Heart right ventricle (tissue), 16 donors: ENCODE data around the gene SLC9C1. TPM values are rescaled to one million over a fixed set of nuclear protein-coding genes. Genes with fewer than 3 reads are reported as not detected.

ENCODE experiments used
- ATAC-seq, 8 donors: fragments of 200-7000 bp; cut with Tn5 transposase; one replicate each; pipeline ENCODE4 v1.9.1; 2020; ENCODE audit warnings: mild to moderate bottlenecking in 8 of 8, moderate library complexity in 8 of 8, moderate number of reproducible peaks in 1 of 8
- DNase-seq, 2 donors: peaks; one replicate each; pipeline ENCODE4 v3.0.0-alpha.2; 2020
- H3K27ac ChIP-seq, 10 donors: fragments of 200-600 bp; sonication (generic) in 2 of 10; one replicate each; pipeline versions ENCODE4 v1.5.0 to v1.8.0; 2020 to 2022; ENCODE audit warnings: mild to moderate bottlenecking in 3 of 10
- H3K27me3 ChIP-seq, 7 donors: fragments of 200-600 bp; one replicate each; pipeline ENCODE4 v1.8.0; 2021 to 2022; ENCODE audit warnings: mild to moderate bottlenecking in 2 of 7
- H3K36me3 ChIP-seq, 9 donors: fragments of 200-600 bp; sonication (generic) in 1 of 9; one replicate each; pipeline versions ENCODE4 v1.5.0 to v1.8.0; 2020 to 2022; ENCODE audit warnings: mild to moderate bottlenecking in 2 of 9
- H3K4me1 ChIP-seq, 9 donors: fragments of 200-600 bp; sonication (generic) in 1 of 9; one replicate each; pipeline versions ENCODE4 v1.5.0 to v1.8.0; 2020 to 2022; ENCODE audit warnings: mild to moderate bottlenecking in 4 of 9
- H3K4me3 ChIP-seq, 10 donors: fragments of 200-600 bp; sonication (generic) in 2 of 10; one replicate each; pipeline versions ENCODE4 v1.5.0 to v1.8.0; 2020 to 2022; ENCODE audit warnings: mild to moderate bottlenecking in 7 of 10, moderate library complexity in 2 of 10
- H3K9me3 ChIP-seq, 11 donors: fragments of 200-600 bp in 10 of 11; sonication (generic) in 2 of 11; one replicate each; pipeline versions ENCODE4 v1.5.0 to v1.8.0; 2013 to 2022; ENCODE audit warnings: mild to moderate bottlenecking in 2 of 11, control low read depth in 1 of 11, moderate library complexity in 1 of 11
- CTCF ChIP-seq, 9 donors: fragments of 200-600 bp; sonication (generic) in 2 of 9; IDR thresholded peaks; one replicate each; pipeline versions ENCODE4 v1.5.0 to v1.8.0; 2021 to 2022; ENCODE audit warnings: antibody characterized with exemption in 9 of 9, mild to moderate bottlenecking in 5 of 9, moderate library complexity in 1 of 9
- WGBS, 2 donors: extraction: QIAGEN DNeasy Blood & Tissue Kit; methylation state at CpG; one replicate each; pipeline ENCODE4 v1.1.7; 2013; ENCODE audit warnings: inconsistent platforms in 1 of 2; 5-methylcytosine and 5-hydroxymethylcytosine counted together
- intact Hi-C, 10 donors: fragments of 100-400 bp; cut with DNase I; formaldehyde crosslinking; loops; one replicate each; pipeline versions ENCODE4 v1.11.1 to v1.14.2; 2022
- polyA plus RNA-seq, 2 donors: library from polyadenylated mRNA; stranded (reverse); fragments of 200-250 nt; gene quantifications; one replicate each; pipeline ENCODE4 v1.2.3, GENCODE V29; 2013
- total RNA-seq, 10 donors: library from RNA; stranded (reverse); fragmentation: NEBNext Ultra II Directional in 3 of 10; extraction: Animal tissue kit (Norgen Biotek cat#: 25700) in 3 of 10; gene quantifications; one replicate each; pipeline versions ENCODE4 v1.2.1 to v1.2.4, GENCODE V29; 2021 to 2023
- donor health status: Arrhythmogenic right ventricular cardiomyopathy.
- donor health status: ischemic (EF 13 %, LVEDD 7.1; RV severe dilation, severe dysfunction).
- donor health status: healthy with polysubstance abuse.
- donor health status: DM: no; HTN: yes; CAD: no.
- donor health status: DM: no; HTN: no; CAD: no.
- donor health status: ischemic (EF 25% LVEDD 6.9; RV normal size, moderate dysfunction).
- donor health status: ischemic (EF 25% LVEDD 5.7; RV mildly dilated, moderate dysfunction).
- donor health status: healthy.
- donor health status: DM: yes; HTN: yes; CAD: no.
- donor health status: Ischemic cardiomyopathy.
- donor health status: ischemic (EF 35%, LVEDD 5.7; RV mildly dilated, moderate dysfunction).
- donor health status: nonischemic (EF 11% LVEDD 7.7; RV severe dilation, severe dysfunction).
- donor health status: DM: yes; HTN: yes; CAD: no.
- donor health status: PGD.
- donor health status: ischemic (EF 29% LVEDD 5.4; RV normal size, mild dysfunction).
- donor health status: nonischemic (EF 23%, LVEDD 6.1; RV moderate dilation, normal function).

SLC9C1 gene
- total and polyA plus RNA-seq, 12 donors, result 0.10 to 2.2 (median 1.5) TPM

- H3K27me3 ChIP-seq, result no peaks in the 10 kb centered on the region
- ATAC-seq, result no peak
Measured at GRCh38 chr3:112314649-112315048, 20.6 kb upstream of the SLC9C1 start.

GRCh38 chr3:112308151-112308911 is 14.3 kb upstream of the SLC9C1 start:
- Histone ChIP-seq H3K4me3 (no peak overlapping the region), H3K9me3 (no peaks in the 10 kb centered on the region), H3K4me1 (peaks cover 0 to 29% (median 13%) of the 10 kb centered on the region in 9 donors), H3K36me3 (no peaks in the 10 kb centered on the region), H3K27me3 (no peaks in the 10 kb centered on the region), H3K27ac (peak overlapping the region in 3 of 10 donors; percentile 33 to 60 (median 46))
- TF ChIP-seq CTCF (IDR thresholded peaks at IDR 0.05), result no peak
- peak in 1 of 8 donors; percentile 39 for ATAC-seq
- intact Hi-C loops, result loop anchor here in 2 of 10 donors (10.0 kb wide), 2 partner anchors 194 to 676 kb away; no protein-coding TSS in a partner anchor
- 44 to 47% methylated on average over 7 of the region's 7 CpGs for WGBS, 2 donors
- no peak for DNase-seq

More at GRCh38 chr3:112314649-112315048, 20.6 kb upstream of the SLC9C1 start:
- WGBS, 2 donors, result 75 to 79% methylated on average over 2 of the region's 2 CpGs
- H3K4me1 ChIP-seq, result peaks cover 0 to 6% (median 0%) of the 10 kb centered on the region in 9 donors
- no peaks in the 10 kb centered on the region for H3K36me3 ChIP-seq
- H3K9me3 ChIP-seq, result peaks cover 0 to 15% (median 0%) of the 10 kb centered on the region in 11 donors
- intact Hi-C loops, result no loop called here
- H3K4me3 ChIP-seq, result no peak overlapping the region
- no peak for TF ChIP-seq CTCF (IDR thresholded peaks at IDR 0.05)
- H3K27ac ChIP-seq, result no peak overlapping the region
- no peak for DNase-seq

DNA sequence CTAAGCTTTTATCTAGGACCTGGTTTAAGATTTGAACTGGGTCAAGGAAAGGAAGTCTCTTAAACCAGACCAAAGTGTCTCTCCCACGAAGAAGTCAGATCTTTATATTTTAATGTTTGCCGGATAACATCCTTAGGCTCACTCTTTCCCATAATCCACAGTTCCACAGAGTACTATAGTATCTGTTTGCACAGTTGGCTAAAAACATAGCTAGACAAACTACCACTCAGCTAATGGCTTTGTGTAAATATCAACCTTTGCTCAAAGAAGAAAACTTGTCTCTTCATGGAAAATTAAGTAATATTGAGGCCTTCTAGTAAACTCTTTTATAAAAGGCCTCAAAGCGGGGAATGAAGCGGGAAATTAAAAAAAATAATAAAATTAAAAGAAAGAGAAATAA is 13.5 kb upstream of the SLC9C1 start:
- intact Hi-C loops, result loop anchor here in 2 of 10 donors (10.0 kb wide), 2 partner anchors 193 to 677 kb away; no protein-coding TSS in a partner anchor
- DNase-seq, result no peak
- TF ChIP-seq CTCF (IDR thresholded peaks at IDR 0.05), result no peak

GRCh38 chr3:112306825-112307224 is 12.8 kb upstream of the SLC9C1 start:
- H3K4me1 ChIP-seq, result peaks cover 0 to 34% (median 19%) of the 10 kb centered on the region in 9 donors
- no peaks in the 10 kb centered on the region for H3K27me3 ChIP-seq
- WGBS, 2 donors, result 92 to 97% methylated on average over 9 of the region's 9 CpGs
- ATAC-seq (no peak), DNase-seq (no peak)
- no peak overlapping the region for H3K4me3 ChIP-seq
- intact Hi-C loops, result loop anchor here in 2 of 10 donors (10.0 kb wide), 2 partner anchors 192 to 678 kb away; no protein-coding TSS in a partner anchor
- TF ChIP-seq CTCF (IDR thresholded peaks at IDR 0.05), result no peak
- no peaks in the 10 kb centered on the region for H3K36me3 ChIP-seq
- H3K9me3 ChIP-seq, result no peaks in the 10 kb centered on the region
- H3K27ac ChIP-seq, result peak overlapping the region in 1 of 10 donors; percentile 60

More for the DNA sequence above, 13.5 kb upstream of the SLC9C1 start:
- H3K4me3 ChIP-seq, result no peak overlapping the region
- peaks cover 0 to 34% (median 19%) of the 10 kb centered on the region in 9 donors for H3K4me1 ChIP-seq
- no peaks in the 10 kb centered on the region for H3K27me3 ChIP-seq
- H3K9me3 ChIP-seq, result no peaks in the 10 kb centered on the region
- peak overlapping the region in 4 of 10 donors; percentile 25 to 60 (median 40) for H3K27ac ChIP-seq
- no peak for ATAC-seq
- H3K36me3 ChIP-seq, result no peaks in the 10 kb centered on the region
- WGBS, 2 donors, result 72 to 77% methylated on average over 4 of the region's 4 CpGs
